Thymus (tissue), 11 donors: Measurements from ENCODE around the gene HIGD1B. TPM values are rescaled to one million over a fixed set of nuclear protein-coding genes. Genes with fewer than 3 reads are reported as not detected.
A peak's percentile ranks its signal among the peaks of the same experiment; 100 is the strongest.

Source experiments
- DNase-seq, 9 donors: peaks; one replicate each; pipeline ENCODE4 v3.0.0-alpha.2; 2013; ENCODE audit warnings: low spot score in 9 of 9, low read depth in 6 of 9, missing footprints in 1 of 9
- H3K27ac ChIP-seq, 2 donors: one replicate each; pipeline ENCODE4 v1.5.1; 2013; ENCODE audit warnings: control low read depth in 1 of 2, low read depth in 1 of 2, low read length in 1 of 2, mild to moderate bottlenecking in 1 of 2, moderate library complexity in 1 of 2
- H3K27me3 ChIP-seq, 2 donors: one replicate each; pipeline ENCODE4 v1.5.1; 2013; ENCODE audit warnings: low read length in 1 of 2; ENCODE audit not compliant: control insufficient read depth in 2 of 2, insufficient read depth in 1 of 2
- H3K36me3 ChIP-seq, 2 donors: one replicate each; pipeline ENCODE4 v1.5.1; 2013; ENCODE audit warnings: low read length in 1 of 2, mild to moderate bottlenecking in 1 of 2, moderate library complexity in 1 of 2; ENCODE audit not compliant: control insufficient read depth in 2 of 2, insufficient read depth in 2 of 2
- H3K4me1 ChIP-seq, 2 donors: one replicate each; pipeline ENCODE4 v1.5.1; 2013; ENCODE audit warnings: low read length in 2 of 2; ENCODE audit not compliant: control insufficient read depth in 2 of 2, insufficient read depth in 2 of 2
- H3K4me3 ChIP-seq, 2 donors: one replicate each; pipeline ENCODE4 v1.5.1; 2013; ENCODE audit warnings: low read length in 2 of 2, control low read depth in 1 of 2, mild to moderate bottlenecking in 1 of 2
- H3K9me3 ChIP-seq, 2 donors: one replicate each; pipeline ENCODE4 v1.5.1; 2013; ENCODE audit warnings: low read length in 1 of 2, mild to moderate bottlenecking in 1 of 2; ENCODE audit not compliant: control insufficient read depth in 2 of 2, insufficient read depth in 1 of 2
- WGBS: extraction: QIAGEN DNeasy Blood & Tissue Kit; methylation state at CpG from one replicate; pipeline ENCODE4 v1.1.7; 2013; 5-methylcytosine and 5-hydroxymethylcytosine counted together
- polyA plus RNA-seq: library from polyadenylated mRNA; stranded (reverse); fragments of 200-250 nt; gene quantifications from one replicate; pipeline ENCODE4 v1.2.3, GENCODE V29; 2013
- total RNA-seq: library from RNA; stranded (reverse); fragments of 120-200 nt; gene quantifications from one replicate; pipeline ENCODE4 v1.2.4, GENCODE V29; 2013
- donor health status: healthy.

The HIGD1B gene
- total and polyA plus RNA-seq, 2 donors, result 1.8 to 2.2 TPM

DNA sequence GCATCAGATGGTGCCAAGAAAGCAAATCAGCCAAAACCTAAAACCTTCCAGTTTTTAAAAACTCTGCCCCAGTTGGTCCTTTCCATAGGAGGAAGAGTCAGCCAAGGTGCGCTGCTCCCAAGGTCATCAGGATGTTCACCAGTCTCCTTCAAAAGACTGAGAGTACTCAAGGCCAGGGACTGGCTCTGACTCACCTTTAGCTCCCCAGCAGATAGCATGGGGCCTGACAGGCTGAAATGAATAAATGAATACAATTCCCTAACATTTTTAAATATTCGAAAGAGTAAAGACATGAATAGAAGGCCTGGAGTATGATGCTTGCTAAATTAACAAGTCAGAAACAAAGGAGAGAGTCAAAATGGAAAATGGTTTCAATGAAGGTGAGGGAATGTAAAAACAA, 32.4 kb downstream of the HIGD1B start:
- Histone ChIP-seq H3K27me3 (no peaks in the 10 kb centered on the region), H3K27ac (no peak overlapping the region), H3K4me3 (no peak overlapping the region), H3K9me3 (no peaks in the 10 kb centered on the region), H3K4me1 (no peaks in the 10 kb centered on the region), H3K36me3 (peaks cover 62 to 85% of the 10 kb centered on the region in 2 donors)
- DNase-seq, result no peak
- WGBS, result 99% methylated on average over 2 of the region's 2 CpGs

DNA sequence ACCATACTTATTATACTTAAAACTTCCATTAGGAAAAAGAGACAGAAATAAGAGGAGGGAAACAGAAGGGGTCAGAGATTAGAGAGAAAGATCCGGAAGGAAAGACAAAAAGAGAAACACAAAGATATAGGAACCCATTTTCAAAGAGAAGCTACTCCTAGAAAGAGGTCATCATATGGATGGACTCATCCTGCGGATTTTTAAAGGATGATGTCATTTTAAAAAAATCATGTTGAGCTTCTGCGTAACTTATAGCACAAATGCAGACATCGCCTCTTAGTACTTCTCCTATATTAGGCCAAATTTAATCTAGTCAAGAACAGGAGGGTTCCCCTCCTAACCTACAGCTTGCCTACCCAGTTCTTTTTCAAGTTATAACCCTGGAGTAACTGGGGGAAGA, 33.5 kb downstream of the HIGD1B start:
- H3K9me3 ChIP-seq, result no peaks in the 10 kb centered on the region
- no peak overlapping the region for H3K27ac ChIP-seq
- WGBS, result 97% methylated on average over 4 of the region's 4 CpGs
- no peaks in the 10 kb centered on the region for H3K4me1 ChIP-seq
- no peak overlapping the region for H3K4me3 ChIP-seq
- no peaks in the 10 kb centered on the region for H3K27me3 ChIP-seq
- H3K36me3 ChIP-seq, result peaks cover 61 to 85% of the 10 kb centered on the region in 2 donors
- no peak for DNase-seq

DNA sequence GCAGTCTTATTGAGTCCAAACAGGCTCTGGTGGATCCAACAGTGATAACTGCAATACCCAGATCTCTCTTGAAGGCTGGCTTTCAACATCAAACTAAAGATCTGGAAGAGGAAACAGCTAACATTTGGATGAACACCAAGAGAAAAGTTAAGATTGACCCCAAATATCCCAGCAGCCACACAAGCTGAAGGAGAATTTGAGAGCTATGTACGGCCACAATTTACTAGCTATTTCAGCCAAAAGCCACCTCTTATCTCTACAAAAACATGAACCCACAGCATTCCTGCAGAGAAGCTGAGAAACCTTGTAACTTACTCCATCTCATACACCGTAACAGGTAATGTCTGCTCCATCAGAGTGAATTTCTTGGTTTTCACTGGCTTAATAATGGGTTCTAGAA, 37.3 kb downstream of the HIGD1B start:
- peaks cover 47 to 71% of the 10 kb centered on the region in 2 donors for H3K36me3 ChIP-seq
- no peaks in the 10 kb centered on the region for H3K27me3 ChIP-seq
- H3K27ac ChIP-seq, result no peak overlapping the region
- no peak for DNase-seq
- H3K9me3 ChIP-seq, result no peaks in the 10 kb centered on the region
- WGBS, result 98% methylated on average over 2 of the region's 2 CpGs
- no peak overlapping the region for H3K4me3 ChIP-seq
- peaks cover 13 to 17% of the 10 kb centered on the region in 2 donors for H3K4me1 ChIP-seq

DNA sequence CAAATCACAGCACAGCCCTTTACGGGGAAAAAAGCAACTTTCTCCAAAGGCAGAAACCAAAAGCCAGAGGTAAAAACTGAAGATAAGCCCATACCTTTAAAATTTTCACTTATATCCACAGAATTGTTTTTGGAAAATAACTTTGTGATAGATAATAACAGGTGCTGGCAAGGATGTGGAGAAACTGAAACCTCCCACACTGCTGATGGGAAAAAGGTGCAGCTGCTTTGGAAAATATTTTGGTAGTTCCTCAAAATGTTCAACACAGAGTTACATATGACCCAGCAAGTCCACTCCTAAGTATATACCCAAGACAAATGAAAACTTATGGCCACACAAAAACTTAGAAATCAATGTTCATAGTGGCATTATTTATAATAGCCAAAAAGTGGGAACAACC, 39.3 kb downstream of the HIGD1B start:
- Histone ChIP-seq H3K4me3 (no peak overlapping the region), H3K4me1 (peaks cover 13 to 17% of the 10 kb centered on the region in 2 donors), H3K9me3 (no peaks in the 10 kb centered on the region), H3K36me3 (peaks cover 35 to 55% of the 10 kb centered on the region in 2 donors), H3K27me3 (no peaks in the 10 kb centered on the region), H3K27ac (no peak overlapping the region)
- WGBS, result 92% methylated on average over 1 of the region's 1 CpG
- DNase-seq, result no peak

DNA sequence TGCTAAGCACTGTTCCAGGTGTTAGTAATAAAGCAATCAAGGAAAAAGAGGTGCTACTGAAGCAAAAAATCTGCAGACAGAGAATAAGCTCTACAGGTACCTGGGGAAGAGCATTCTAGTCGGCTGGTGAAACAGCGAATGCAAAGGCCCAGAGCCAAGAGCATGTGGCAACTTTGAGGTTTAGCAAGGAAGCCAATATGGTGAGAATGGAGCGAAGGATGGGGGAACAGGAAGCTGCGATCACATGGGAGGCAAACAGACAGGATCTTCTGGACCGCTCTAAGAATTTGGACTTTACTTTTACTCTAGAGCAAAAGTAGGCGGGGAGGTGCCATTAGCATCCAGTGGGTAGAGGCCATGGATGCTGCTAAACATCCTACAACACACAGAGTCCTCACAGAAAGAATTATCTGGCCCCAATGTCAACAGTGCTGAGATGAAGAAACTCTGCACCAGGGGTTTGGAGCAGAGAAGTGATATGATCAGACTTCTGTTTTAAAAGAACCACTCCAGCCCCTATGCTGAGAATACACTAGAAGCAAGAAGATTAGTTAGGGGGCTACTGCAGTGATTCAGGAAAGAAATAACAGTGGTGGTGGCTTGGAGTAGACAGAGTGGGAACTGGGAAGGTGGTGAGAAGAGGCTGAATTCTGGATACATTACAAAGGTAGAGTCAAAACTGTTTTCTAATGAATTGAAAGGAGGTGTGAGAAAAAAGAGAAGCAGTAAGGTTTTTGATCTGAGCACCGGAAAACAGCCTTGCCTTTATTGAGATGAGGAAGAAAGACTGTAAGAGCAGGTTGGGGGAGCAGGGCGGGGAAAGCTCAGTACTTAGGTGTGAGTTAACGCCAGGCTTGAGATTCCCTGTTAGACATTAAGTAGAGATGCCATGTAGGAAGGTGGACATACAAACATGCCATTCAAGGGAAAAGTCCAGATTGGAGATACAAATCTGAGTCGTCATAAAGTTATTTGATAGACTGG, 40.6 kb downstream of the HIGD1B start:
- peak in 1 of 9 donors; percentile 40 for DNase-seq

DNA sequence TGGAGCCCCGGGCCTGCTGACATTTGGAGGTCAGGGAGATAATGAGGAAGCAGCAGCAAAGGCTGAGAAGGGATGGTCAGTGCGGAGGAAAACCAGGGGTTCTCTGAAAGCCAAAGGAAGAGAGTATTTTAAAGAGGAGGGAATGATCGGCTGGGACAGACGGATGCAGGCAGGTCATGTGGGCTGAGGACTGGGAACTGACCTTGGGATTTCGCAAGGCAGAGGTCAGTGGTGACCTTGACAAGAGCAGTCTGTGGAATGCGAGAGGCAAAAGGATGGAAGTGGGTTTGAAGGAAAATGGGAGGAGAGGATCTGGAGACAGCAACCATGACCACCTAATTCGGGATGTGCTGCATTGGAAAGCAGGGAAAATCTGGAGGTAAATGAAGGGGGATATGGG, 41.3 kb downstream of the HIGD1B start:
- H3K9me3 ChIP-seq, result no peaks in the 10 kb centered on the region
- peaks cover 36 to 53% of the 10 kb centered on the region in 2 donors for H3K36me3 ChIP-seq
- H3K27ac ChIP-seq, result no peak overlapping the region
- peaks cover 13 to 17% of the 10 kb centered on the region in 2 donors for H3K4me1 ChIP-seq
- no peak for DNase-seq
- no peak overlapping the region for H3K4me3 ChIP-seq
- WGBS, result 93% methylated on average over 7 of the region's 7 CpGs
- no peaks in the 10 kb centered on the region for H3K27me3 ChIP-seq

More for the DNA sequence above, 40.6 kb downstream of the HIGD1B start:
- 25% methylated on average over 10 of the region's 10 CpGs for WGBS
- Histone ChIP-seq H3K4me1 (peaks cover 13 to 17% of the 10 kb centered on the region in 2 donors), H3K27ac (peak overlapping the region; percentile 68 to 69), H3K27me3 (no peaks in the 10 kb centered on the region), H3K4me3 (no peak overlapping the region), H3K36me3 (peaks cover 35 to 54% of the 10 kb centered on the region in 2 donors), H3K9me3 (no peaks in the 10 kb centered on the region)

DNA sequence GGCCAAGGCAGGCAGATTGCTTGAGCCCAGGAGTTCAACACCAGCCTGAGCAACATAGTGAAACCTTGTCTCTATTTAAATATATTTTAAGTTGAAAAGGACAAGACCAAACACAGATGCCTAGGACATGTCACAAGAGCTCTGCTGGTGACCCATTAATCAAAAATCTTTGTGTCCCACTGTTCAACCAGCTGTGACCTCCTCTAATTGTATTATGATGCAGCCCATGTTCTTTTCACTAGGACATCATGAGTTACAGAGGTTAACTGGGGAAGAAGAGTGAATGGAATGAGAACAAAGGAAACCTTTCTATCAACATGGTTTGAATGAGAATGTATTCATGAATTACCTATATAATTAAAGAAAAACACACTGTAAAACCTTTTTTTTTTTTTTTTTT, 44.6 kb downstream of the HIGD1B start:
- peaks cover 20 to 34% of the 10 kb centered on the region in 2 donors for H3K36me3 ChIP-seq
- H3K4me1 ChIP-seq, result peaks cover 13 to 17% of the 10 kb centered on the region in 2 donors
- no peak for DNase-seq
- H3K27me3 ChIP-seq, result no peaks in the 10 kb centered on the region
- no peaks in the 10 kb centered on the region for H3K9me3 ChIP-seq
- no peak overlapping the region for H3K4me3 ChIP-seq
- no peak overlapping the region for H3K27ac ChIP-seq

DNA sequence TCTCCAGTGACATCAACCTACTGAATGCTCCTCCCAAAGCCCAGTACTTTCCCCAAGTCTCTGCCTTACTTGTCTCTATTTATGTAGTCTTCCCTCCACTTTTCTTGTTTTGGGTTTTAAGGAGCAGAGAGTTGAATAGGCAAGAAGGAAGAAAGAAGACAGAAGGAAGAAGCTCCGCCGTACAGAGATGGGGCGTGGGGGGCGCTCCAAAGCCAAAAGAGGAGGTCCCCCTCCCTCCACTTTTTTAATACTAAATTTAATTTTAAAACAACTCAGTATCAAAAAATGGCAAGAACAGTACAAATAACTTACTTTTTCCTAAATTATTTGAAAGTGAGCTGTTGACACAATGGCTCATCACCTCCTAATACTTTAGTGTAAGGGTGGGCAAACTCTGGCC, 47.0 kb downstream of the HIGD1B start:
- Histone ChIP-seq H3K4me3 (no peak overlapping the region), H3K36me3 (peaks cover 20 to 23% of the 10 kb centered on the region in 2 donors), H3K27ac (no peak overlapping the region), H3K9me3 (no peaks in the 10 kb centered on the region), H3K27me3 (no peaks in the 10 kb centered on the region), H3K4me1 (peaks cover 3 to 5% of the 10 kb centered on the region in 2 donors)
- DNase-seq, result no peak
- over 99% methylated on average over 4 of the region's 4 CpGs for WGBS

DNA sequence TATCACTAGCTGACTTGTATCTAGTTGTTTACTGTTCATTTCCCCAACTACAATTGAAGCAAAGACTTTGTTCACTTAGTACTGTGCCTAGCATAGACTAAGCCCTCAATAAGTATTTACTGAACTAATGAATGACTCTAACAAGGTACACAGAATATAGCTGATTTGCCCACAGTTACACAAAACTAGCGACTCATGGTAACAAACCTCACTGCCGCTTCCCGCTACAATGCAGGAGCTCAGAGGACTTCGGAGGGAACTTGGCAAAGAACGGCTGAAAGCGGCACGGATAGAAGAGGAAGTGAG, 51.0 kb downstream of the HIGD1B start:
- no peaks in the 10 kb centered on the region for H3K9me3 ChIP-seq
- DNase-seq, result no peak
- H3K4me3 ChIP-seq, result peak overlapping the region; percentile 60 to 63
- H3K36me3 ChIP-seq, result peaks cover 4 to 10% of the 10 kb centered on the region in 2 donors
- H3K27me3 ChIP-seq, result peaks cover 0 to 21% of the 10 kb centered on the region in 2 donors
- WGBS, result under 1% methylated on average over 7 of the region's 7 CpGs
- H3K4me1 ChIP-seq, result peaks cover 7 to 11% of the 10 kb centered on the region in 2 donors
- H3K27ac ChIP-seq, result peak overlapping the region; percentile 87 to 96
